T-helper 1 cell treated with Interleukin-12 subunit alpha and Interleukin-12 subunit beta and Interleukin-4 antibody, amounts not matched to agents 30 μg/mL and 1 μg/mL, for 36 hours (primary cell): ENCODE measurements around the gene NDUFB1.

Experiments
- H3K27ac Mint-ChIP-seq: one replicate; pipeline ENCODE4 v1.8.0; 2021; ENCODE audit warnings: mild to moderate bottlenecking, mixed read lengths
- H3K27me3 Mint-ChIP-seq: one replicate; pipeline ENCODE4 v1.8.0; 2021; ENCODE audit warnings: low read depth, mixed read lengths
- H3K36me3 Mint-ChIP-seq: one replicate; pipeline ENCODE4 v1.8.0; 2021; ENCODE audit warnings: low read depth, mixed read lengths
- H3K4me1 Mint-ChIP-seq: one replicate; pipeline ENCODE4 v1.8.0; 2021; ENCODE audit warnings: low read depth, mixed read lengths
- H3K4me3 Mint-ChIP-seq: one replicate; pipeline ENCODE4 v1.8.0; 2021; ENCODE audit warnings: mild to moderate bottlenecking, moderate library complexity, mixed read lengths
- H3K9me3 Mint-ChIP-seq: one replicate; pipeline ENCODE4 v1.8.0; 2021; ENCODE audit warnings: mixed read lengths

NDUFB1 gene

DNA sequence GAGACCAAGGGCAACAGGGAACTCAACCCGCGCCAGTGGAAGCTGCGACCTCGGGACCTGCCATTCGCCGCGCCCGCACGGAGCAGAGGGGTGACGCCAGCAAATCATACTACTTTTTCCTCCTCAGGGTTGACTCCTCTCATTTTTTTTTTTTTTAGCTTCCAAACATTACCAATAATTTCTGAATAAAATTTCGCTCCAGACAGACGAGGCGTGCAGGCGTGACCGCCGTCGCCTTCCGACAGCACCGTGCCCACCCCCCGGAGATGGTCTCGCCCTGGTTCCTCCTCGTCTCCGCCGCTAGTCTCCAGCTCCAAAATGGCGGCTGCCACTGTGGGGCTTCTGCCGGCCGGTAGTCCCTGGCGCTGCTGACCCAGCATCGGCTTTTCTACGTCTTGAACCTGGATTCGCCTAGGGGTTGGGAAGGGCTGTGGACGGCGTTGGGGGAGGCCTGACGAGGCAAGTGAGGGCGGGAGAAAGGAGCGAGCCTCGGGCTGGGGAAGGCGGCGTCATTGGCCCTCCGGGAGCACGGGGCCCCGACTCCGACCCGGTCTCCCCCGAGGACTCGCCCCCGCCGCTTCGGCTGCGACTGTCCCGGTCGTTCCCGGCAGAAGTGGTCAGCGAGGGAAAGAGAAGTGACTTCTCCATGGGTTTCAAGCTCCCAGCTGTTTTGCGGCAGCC, at the start of gene NDUFB1, which contains the start of gene CPSF2:
Gene NDUFB1, minus strand, starts transcription at position 37 of the 681 bp plus-strand sequence. CDS start 4,069 bp downstream, outside the sequence.
Gene CPSF2, plus strand, starts transcription at position 300 of the 681 bp plus-strand sequence. CDS start 9,016 bp downstream, outside the sequence.
- H3K9me3 Mint-ChIP-seq: no peaks in the 10 kb centered on the region
- H3K27me3 Mint-ChIP-seq: no peaks in the 10 kb centered on the region
- peak within 1 kb of the TSS; percentile 99 for H3K27ac Mint-ChIP-seq
- peaks cover 30% of the 10 kb centered on the region for H3K4me1 Mint-ChIP-seq
- peak within 1 kb of the TSS; percentile 96 for H3K4me3 Mint-ChIP-seq
- H3K36me3 Mint-ChIP-seq: peaks cover 19% of the 10 kb centered on the region

- H3K36me3 Mint-ChIP-seq: peaks cover 51% of the 10 kb centered on the region
- H3K9me3 Mint-ChIP-seq: peaks cover 15% of the 10 kb centered on the region
- no peaks in the 10 kb centered on the region for H3K4me1 Mint-ChIP-seq
- H3K27me3 Mint-ChIP-seq: no peaks in the 10 kb centered on the region
- no peak overlapping the region for H3K4me3 Mint-ChIP-seq
- no peak overlapping the region for H3K27ac Mint-ChIP-seq
Observed at GRCh38 chr14:92164958-92165357, 43.5 kb upstream of the NDUFB1 start.

GRCh38 chr14:92161521-92161920, 40.0 kb upstream of the NDUFB1 start:
- no peaks in the 10 kb centered on the region for H3K27me3 Mint-ChIP-seq
- peaks cover 5% of the 10 kb centered on the region for H3K4me1 Mint-ChIP-seq
- no peak overlapping the region for H3K27ac Mint-ChIP-seq
- peaks cover 15% of the 10 kb centered on the region for H3K9me3 Mint-ChIP-seq
- H3K4me3 Mint-ChIP-seq: no peak overlapping the region
- H3K36me3 Mint-ChIP-seq: peaks cover 59% of the 10 kb centered on the region

DNA sequence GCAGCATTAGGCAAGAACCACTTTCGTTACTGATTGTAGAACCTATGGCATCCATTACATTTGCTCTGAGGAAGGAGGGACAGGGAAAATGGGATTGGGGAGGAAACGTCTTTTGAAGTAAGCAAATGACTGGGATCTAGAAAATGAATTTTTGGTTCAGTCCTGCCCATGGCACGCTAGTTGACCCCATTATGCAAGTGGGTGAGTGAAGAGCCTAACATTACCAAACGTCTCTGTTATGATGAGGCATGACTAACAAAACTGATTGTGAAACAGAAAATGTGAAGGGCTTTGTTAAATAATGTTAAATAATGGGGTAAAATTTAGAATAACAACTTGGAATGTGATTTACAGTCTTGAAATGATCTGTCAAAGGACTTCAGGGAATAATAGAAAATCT, 39.1 kb upstream of the NDUFB1 start:
- H3K36me3 Mint-ChIP-seq: peaks cover 60% of the 10 kb centered on the region
- no peak overlapping the region for H3K27ac Mint-ChIP-seq
- peaks cover 5% of the 10 kb centered on the region for H3K4me1 Mint-ChIP-seq
- no peaks in the 10 kb centered on the region for H3K27me3 Mint-ChIP-seq
- no peak overlapping the region for H3K4me3 Mint-ChIP-seq
- peaks cover 15% of the 10 kb centered on the region for H3K9me3 Mint-ChIP-seq

DNA sequence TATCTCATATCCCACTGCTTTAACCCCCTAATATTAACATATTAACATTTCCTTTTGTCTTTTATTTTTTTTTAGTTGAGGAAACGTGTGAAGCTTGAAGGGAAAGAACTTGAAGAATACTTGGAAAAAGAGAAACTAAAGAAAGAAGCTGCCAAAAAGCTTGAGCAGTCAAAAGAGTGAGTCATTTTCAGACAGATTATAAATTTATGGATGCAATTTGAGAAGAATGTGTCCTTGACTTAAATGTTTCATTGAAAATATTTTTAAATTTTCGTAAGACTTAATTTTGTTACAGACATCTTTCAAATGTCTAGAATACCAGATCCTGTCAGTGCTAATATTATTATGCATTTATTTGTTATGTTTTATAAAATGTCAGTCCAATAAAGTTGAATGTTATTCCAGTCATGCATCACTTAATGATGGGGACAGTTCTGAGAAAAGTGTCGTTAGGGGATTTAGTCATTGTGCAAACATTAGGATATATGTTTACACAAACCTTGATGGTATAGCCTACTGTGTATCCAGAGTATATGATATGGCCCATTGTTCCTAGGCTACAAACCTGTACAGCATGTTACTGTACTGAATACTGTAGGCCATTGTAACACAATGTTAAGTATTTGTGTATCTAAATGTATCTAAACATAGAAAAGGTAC, 32.9 kb upstream of the NDUFB1 start:
- Mint-ChIP-seq H3K9me3 (no peaks in the 10 kb centered on the region), H3K27ac (no peak overlapping the region), H3K27me3 (no peaks in the 10 kb centered on the region), H3K36me3 (peaks cover 39% of the 10 kb centered on the region), H3K4me3 (no peak overlapping the region), H3K4me1 (peaks cover 5% of the 10 kb centered on the region)

GRCh38 chr14:92153581-92153980, 32.1 kb upstream of the NDUFB1 start:
- Mint-ChIP-seq H3K27ac (no peak overlapping the region), H3K27me3 (no peaks in the 10 kb centered on the region), H3K4me1 (peaks cover 5% of the 10 kb centered on the region), H3K9me3 (no peaks in the 10 kb centered on the region), H3K4me3 (no peak overlapping the region), H3K36me3 (peaks cover 40% of the 10 kb centered on the region)

DNA sequence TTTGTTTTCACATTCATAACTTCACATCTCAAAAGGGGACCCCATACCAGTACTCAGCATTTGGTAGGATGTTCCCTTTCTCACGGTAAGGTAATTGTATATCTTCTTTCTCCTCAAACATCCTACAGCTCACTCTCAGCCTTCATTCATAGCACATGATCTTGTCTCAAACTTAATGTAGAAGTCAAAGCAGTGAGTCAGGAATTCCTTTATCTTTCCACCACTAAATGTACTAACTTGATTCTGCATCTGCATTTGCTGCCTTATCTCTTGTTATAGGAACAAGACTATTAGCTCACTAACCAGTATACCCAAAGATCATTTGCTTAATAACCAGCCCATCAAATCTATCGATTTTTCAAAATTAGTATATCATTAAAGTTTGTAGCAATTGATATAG, 23.2 kb upstream of the NDUFB1 start:
- Mint-ChIP-seq H3K36me3 (peaks cover 43% of the 10 kb centered on the region), H3K9me3 (no peaks in the 10 kb centered on the region), H3K27me3 (no peaks in the 10 kb centered on the region), H3K27ac (no peak overlapping the region), H3K4me3 (no peak overlapping the region), H3K4me1 (peaks cover 2% of the 10 kb centered on the region)

- H3K36me3 Mint-ChIP-seq: peaks cover 40% of the 10 kb centered on the region
- no peak overlapping the region for H3K4me3 Mint-ChIP-seq
- no peak overlapping the region for H3K27ac Mint-ChIP-seq
- no peaks in the 10 kb centered on the region for H3K27me3 Mint-ChIP-seq
- no peaks in the 10 kb centered on the region for H3K9me3 Mint-ChIP-seq
- H3K4me1 Mint-ChIP-seq: peaks cover 2% of the 10 kb centered on the region
Observed at GRCh38 chr14:92143962-92144361, 22.5 kb upstream of the NDUFB1 start.

GRCh38 chr14:92143309-92143708, 21.8 kb upstream of the NDUFB1 start:
- Mint-ChIP-seq H3K9me3 (no peaks in the 10 kb centered on the region), H3K27ac (no peak overlapping the region), H3K4me3 (no peak overlapping the region), H3K4me1 (peaks cover 2% of the 10 kb centered on the region), H3K36me3 (peaks cover 41% of the 10 kb centered on the region), H3K27me3 (no peaks in the 10 kb centered on the region)

DNA sequence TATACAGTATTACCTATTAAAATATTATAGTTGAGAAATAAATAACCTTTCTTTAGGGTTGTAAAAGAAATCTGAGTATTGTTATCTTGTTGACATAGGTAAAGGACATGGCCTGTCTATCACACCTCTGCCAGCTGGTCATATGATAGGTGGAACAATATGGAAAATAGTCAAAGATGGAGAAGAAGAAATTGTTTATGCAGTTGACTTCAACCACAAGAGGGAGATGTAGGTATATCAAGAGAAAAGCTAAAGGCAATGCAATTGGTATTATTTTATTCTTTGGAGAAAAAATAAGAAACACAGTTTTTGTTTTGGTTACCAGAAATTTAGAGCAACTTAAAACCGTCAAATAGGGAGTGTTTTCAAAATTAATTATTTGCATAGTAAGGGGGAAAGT, 13.8 kb upstream of the NDUFB1 start:
- H3K27me3 Mint-ChIP-seq: no peaks in the 10 kb centered on the region

DNA sequence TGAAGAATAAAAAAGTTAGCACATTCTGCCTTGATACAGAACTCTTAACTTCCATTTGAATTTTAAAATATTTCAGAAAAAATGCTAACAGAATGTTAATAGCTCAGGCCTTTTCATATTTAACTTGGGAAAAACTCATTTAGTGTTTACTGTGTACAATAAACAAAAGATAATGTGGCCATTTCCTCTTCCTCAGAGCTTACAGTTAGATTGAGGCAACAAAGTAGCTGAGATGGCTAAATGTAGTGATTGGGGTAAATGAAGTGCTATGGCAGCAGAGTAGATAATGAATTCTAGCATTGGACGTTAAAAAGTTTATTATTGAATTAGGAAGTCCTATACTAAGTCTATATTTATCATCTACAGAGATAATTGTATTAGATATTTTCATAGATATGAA, 12.9 kb upstream of the NDUFB1 start:
- peaks cover 34% of the 10 kb centered on the region for H3K36me3 Mint-ChIP-seq
- no peaks in the 10 kb centered on the region for H3K9me3 Mint-ChIP-seq
- H3K27me3 Mint-ChIP-seq: no peaks in the 10 kb centered on the region
- peaks cover 3% of the 10 kb centered on the region for H3K4me1 Mint-ChIP-seq
- H3K4me3 Mint-ChIP-seq: no peak overlapping the region
- H3K27ac Mint-ChIP-seq: no peak overlapping the region

More for the DNA sequence above, 13.8 kb upstream of the NDUFB1 start:
- Mint-ChIP-seq H3K36me3 (peaks cover 28% of the 10 kb centered on the region), H3K27ac (no peak overlapping the region), H3K4me3 (no peak overlapping the region), H3K9me3 (no peaks in the 10 kb centered on the region), H3K4me1 (no peaks in the 10 kb centered on the region)

DNA sequence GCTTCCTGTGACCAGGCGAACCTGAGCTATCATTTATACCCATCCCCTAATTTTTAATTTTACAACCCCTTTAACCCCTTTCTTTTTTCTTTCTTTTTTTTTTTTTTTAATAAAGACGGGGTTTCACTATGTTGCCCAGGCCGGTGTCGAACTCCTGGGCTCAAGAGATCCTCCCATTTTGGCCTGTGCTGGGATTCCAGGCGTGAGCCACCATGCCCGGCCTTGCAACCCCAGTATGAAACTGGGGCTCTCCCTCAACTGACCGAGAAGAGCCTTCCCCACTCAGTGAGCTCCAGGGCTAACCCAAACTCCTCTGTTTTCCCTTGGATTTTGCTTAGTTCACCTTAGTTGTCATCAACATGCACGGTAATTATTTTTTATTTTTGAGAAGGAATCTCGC, 1.3 kb upstream of the NDUFB1 start:
- H3K36me3 Mint-ChIP-seq: peaks cover 26% of the 10 kb centered on the region
- peaks cover 37% of the 10 kb centered on the region for H3K4me1 Mint-ChIP-seq
- H3K27me3 Mint-ChIP-seq: no peaks in the 10 kb centered on the region
- H3K4me3 Mint-ChIP-seq: peak overlapping the region; percentile 96
- peak overlapping the region; percentile 99 for H3K27ac Mint-ChIP-seq
- H3K9me3 Mint-ChIP-seq: no peaks in the 10 kb centered on the region

DNA sequence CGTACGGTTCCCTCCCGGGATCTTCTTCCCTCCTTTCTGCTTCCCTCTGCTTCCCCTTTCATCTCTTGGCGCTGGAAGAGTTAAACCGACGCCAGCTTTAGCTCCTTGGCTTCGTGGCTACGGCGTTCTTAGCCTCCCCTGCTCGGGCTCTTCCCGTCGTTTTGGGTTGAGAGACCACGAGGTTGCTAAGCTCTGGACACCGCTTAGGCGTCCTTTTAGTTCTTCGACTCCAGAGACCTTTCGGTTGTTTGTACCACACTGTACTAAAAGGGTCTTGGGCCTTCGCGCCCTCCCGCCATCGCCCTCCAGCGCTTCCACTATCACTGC, 808 bp upstream of the NDUFB1 start:
- Mint-ChIP-seq H3K27me3 (no peaks in the 10 kb centered on the region), H3K9me3 (no peaks in the 10 kb centered on the region), H3K4me1 (peaks cover 34% of the 10 kb centered on the region)

DNA sequence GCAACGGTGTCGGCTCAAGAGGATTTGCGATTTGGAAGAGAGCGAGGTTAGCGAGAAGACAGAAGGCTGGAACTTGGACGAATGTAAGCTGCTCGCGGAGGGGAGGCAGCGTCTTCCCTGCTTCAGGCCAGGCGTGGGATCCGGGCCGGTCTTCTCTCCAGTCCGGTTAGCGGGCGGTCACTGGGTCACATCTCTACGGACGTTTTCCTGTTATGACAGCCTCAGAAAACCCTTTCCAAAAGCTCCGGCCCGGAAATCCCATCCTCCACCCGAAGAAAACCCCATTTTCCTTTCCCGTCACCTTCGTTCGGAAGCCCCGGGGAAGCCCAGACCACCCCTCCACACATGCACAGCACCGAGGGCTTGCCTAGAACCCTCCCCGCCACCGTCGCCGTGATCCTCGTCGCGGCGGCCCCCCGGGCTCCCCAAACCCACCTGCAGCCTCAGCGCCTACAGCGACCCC, 268 bp downstream of the NDUFB1 start:
- peak overlapping the region; percentile 96 for H3K4me3 Mint-ChIP-seq
- no peaks in the 10 kb centered on the region for H3K27me3 Mint-ChIP-seq
- H3K27ac Mint-ChIP-seq: peak overlapping the region; percentile 99
- H3K36me3 Mint-ChIP-seq: peaks cover 22% of the 10 kb centered on the region
- peaks cover 31% of the 10 kb centered on the region for H3K4me1 Mint-ChIP-seq
- H3K9me3 Mint-ChIP-seq: no peaks in the 10 kb centered on the region

More for the DNA sequence above, 808 bp upstream of the NDUFB1 start:
- Mint-ChIP-seq H3K4me3 (peak overlapping the region; percentile 96), H3K27ac (peak overlapping the region; percentile 99), H3K36me3 (peaks cover 22% of the 10 kb centered on the region)

DNA sequence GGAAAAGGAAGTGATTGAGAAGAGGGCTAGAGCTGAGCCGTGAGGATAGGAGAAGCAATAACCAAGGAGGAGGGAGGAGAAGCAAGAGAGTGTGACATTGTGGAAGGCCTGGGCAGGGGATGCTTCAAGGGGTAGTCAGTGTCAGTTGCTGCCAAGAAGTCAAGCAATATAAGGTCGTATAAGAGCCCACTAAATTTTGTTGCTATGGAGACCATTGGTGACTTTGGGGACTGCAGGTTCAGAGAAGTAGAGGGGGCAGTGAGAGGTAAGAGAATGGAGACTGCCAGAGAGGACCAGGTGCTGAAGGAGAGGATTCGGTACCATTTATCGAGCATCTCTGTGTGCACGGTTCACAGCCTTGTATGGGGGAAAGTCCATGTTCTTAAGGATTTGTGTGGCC, 12.0 kb downstream of the NDUFB1 start:
- Mint-ChIP-seq H3K27me3 (no peaks in the 10 kb centered on the region), H3K9me3 (no peaks in the 10 kb centered on the region), H3K27ac (no peak overlapping the region), H3K4me1 (peaks cover 12% of the 10 kb centered on the region), H3K4me3 (no peak overlapping the region), H3K36me3 (no peaks in the 10 kb centered on the region)
